GM18873 (cell line): ENCODE measurements around the gene SULT4A1.

Source experiments
- ATAC-seq: cut with Tn5 transposase; IDR thresholded peaks from one replicate; pipeline ENCODE4 v1.9.1; 2021; ENCODE audit warnings: mild to moderate bottlenecking, moderate library complexity, moderate number of reproducible peaks; ENCODE audit not compliant: unreplicated experiment, low FRiP score

Gene SULT4A1

DNA sequence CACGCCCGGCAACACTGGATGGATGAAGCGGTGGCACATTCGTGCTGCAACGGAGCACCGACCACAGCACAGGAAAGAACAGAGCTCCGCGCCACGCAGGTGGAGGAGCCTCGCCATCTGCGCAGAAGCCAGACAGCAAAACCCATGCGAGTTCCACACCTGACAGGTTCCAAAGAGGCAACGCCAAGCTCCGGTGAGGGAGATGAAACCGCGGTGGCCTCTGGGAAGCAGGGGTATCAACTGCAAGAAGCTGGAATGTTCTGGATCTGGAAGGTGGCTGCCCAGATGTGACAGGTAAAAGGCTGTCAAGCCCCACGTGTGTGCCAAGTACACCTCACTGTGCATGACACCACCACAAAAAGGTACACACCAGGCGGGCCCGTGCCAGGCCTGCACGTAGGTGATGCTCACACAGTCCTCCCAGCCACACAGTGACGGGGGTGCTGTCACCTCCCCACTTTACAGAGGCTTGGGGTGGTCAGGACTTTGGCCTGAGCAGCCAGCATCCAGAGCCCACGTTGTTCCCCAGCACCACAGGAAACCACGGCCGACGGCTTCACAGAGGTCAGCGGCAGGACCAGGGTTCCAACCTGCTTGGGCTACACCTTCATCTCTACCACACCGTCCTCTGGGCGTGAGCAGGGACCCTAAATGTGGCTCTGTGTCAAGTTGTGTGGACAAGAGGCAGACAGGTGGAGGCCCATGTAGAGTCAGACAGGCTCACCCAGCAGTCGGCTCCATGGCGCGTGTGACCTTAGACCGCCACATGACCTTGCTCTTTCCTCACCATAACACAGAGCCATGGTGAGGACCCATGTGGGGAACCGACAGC, 30.5 kb downstream of the SULT4A1 start:
- no peak for ATAC-seq

GRCh38 chr22:43830931-43831560, 31.3 kb downstream of the SULT4A1 start:
- ATAC-seq = no peak

DNA sequence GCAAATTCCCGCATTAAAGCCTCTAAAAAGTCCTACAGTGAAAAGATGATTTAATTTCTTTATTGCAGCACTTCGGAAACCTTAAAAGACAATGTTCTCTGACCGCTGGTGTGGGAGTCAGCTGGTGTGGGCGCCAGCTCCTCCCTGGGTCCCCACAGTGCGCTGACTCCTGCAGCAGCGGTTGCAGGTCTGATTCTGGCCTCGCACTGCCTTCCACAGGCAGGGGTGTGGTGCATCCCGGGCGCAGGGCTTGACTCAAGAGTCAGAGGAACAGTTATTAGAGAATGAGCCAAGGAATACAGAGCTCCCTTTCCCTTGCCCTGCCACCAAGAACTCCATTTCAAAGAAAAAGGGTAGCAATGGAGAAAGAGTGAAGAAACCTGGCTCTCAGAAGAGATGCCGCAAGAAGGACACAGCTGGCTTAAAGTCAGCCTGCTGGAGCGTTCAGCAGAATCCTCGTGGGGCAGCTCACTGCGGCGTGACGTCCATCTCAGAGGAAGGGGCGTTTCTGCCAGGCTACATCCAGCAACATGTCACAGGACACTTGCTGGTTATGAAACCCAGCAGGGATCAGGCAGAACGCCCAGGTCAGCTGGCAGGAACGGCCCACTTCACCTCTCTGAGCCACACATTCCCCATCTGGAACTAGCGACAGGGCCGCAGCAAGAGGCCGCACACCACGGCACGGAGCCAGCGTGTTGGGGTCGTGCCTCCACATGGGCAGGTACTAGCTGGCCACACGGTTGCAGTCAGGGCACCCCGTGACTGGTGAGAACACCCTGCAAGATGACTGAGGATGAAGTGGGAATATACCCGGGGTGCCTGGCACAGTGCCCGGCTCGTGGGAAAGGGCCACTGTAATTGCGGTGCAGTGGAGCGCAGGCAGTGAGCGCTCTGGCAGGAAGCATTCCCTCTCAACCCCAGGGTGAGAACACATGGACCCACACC, 32.1 kb downstream of the SULT4A1 start:
- ATAC-seq = no peak

DNA sequence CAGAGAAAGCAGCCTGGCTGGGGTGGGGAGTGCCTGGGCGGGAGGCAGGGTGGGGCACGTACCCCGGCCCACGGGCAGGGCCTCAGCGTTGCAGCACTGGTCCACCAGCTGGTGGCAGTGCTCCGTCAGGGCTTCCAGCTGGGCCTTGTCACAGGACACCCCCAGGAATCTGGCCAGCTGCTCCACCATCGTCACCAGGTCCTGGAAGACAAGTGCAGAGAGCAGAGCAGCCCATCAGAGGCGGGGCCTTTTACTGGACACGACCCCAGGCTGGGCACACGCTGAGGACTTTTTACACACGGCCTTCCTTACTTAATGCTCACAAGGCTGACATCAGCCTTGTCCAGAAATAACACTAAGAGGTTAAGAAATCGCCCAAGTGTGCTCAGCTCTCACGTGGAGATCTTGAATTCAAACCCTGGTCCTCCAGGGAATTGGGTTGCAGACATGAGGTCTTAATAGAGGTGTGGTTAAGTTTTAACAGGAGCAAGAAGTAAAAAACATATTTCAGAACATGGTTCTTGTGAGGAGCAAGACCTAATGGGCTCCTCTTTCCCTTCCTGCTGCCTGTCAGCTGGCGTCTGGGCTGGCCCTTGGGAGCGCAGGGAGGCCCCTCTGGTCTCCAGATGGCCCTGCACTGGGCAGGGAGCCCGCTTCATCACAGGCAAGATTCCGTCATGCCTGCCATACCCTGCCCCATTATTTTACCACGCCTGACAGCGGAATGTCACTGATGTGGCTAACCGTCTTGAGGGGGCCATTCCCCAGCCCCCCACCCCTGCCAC, 33.1 kb downstream of the SULT4A1 start:
- ATAC-seq = no peak

GRCh38 chr22:43828725-43828997, 33.7 kb downstream of the SULT4A1 start:
- no peak for ATAC-seq

GRCh38 chr22:43827926-43828724, 34.2 kb downstream of the SULT4A1 start:
- no peak for ATAC-seq

- ATAC-seq = no peak
These were observed 35.1 kb downstream of the SULT4A1 start for GRCh38 chr22:43827003-43827735.

DNA sequence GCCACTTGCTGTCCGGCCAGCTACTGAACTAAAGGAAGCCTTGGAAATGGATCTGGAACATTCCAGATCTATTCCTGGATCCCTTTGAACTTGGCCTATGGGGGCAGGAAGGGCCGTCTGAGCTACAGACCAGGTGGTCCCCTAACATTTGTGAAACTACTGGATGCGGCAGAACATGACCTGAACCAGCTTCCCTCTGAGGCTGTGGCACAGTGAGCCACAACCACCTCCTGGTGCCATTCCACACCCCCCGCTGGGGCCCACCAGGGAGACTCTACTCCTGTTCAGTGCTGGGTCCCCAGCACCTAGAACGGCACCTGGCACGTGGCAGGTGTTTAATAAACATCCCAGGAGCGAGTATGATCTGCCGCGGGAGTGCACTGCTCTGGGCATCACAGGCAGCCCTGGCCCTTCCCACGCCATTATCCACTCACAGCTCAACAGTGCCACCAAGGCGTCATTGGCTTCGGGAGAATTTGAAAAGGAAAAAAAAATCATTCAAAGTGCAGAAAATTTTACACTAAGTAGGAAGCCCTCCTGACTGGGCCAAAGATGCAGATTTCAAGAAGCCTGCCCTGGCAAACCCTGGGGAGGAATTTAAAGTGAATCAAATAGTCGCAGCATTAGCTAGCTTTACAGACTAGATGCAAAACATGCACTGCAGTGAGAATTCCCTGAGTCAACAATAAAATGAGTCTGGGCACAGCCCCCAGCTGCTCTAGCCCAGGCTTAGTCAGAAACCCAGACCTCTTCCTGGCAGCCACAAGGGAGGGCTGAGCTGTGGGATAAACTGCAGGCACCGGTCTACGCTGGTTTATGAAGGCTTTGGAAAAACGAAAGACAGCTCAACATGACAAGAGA, 35.9 kb downstream of the SULT4A1 start:
- ATAC-seq = no peak

DNA sequence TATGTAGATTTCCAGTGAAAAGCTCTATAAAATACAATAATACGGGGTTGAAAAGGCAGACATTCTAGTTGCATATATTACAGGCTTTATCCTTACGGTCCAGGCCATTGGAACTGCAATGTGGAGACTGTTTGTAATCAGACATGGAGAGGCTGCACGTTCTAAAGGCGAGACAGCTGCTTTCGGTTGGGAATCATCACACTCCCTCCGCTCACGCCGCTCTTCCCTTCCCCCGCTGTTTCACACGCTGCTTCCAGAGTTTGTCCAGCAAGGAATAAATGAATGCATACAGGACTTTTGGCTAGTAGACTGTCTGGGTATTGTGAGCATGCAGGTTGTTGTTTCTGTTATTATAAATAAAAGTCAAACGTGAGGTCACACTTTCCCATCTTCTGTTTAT, 36.7 kb downstream of the SULT4A1 start:
- no peak for ATAC-seq

GRCh38 chr22:43824724-43825420, 37.4 kb downstream of the SULT4A1 start:
- no peak for ATAC-seq

DNA sequence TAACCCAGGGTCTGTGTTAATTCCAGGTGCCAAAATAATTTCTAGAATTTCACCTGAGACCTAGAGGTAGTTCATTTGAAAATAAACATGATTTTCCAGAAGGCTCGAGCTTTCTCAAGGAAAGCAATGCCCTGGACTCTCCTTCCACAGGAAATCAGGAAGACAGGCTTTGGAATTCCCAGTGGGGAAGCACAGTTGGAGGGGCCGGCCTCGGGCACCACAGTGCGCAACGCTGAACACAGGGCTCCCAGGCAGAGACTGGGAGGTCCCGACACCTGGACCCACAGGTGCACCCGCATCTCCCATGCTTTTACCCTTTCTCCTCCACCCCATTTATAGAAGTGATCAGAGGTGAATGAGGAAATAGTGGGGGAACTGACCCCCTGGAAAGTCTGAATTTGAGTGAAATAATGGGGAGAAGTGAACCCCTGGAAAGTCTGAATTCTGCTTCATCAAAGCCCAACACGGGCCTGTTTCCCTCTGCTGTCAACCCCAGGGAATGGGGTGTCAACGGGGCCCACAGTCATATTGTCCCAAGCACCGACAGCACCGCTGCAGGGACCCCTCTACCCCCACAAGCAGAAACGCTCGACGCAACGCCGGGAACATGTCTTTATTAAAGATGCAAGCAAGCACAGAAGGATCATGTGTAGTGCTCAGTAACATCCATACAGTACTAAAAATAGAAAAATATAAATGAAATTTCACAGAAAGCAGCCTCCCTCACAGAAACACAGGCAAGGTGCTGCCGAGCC, 38.2 kb downstream of the SULT4A1 start:
- no peak for ATAC-seq

DNA sequence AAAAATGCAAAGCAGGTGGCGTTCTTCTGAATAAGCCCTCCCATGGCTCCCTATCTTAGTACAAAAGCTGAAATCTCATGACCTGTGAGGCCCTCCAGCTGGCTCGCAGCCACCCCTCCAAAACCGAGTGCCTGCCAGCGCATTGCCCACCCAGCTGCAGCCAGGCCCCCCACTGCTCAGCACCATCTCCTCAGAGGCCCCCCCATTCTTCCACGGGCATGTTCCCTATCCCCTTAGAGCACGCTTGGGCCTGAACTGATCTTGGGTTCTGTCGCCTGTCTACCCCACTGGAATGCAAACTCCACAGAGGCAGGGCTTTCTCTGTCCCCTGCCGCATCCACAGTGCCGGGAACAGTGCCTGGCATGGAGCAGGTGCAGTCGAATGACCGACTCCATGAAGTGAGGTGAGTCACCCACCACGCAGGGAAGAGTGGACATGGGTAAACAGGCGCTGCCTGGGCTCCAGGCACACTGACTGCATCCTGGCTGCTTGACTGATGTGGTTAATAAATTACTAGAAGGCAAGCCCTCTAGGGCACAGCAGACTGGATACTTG, 38.9 kb downstream of the SULT4A1 start:
- no peak for ATAC-seq

GRCh38 chr22:43821606-43822425, 40.5 kb downstream of the SULT4A1 start:
- no peak for ATAC-seq

GRCh38 chr22:43820651-43821305, 41.5 kb downstream of the SULT4A1 start:
- ATAC-seq = no peak
